Calu3 (cell line): ENCODE data around the gene GSTA5. TPM values are rescaled to one million over a fixed set of nuclear protein-coding genes. Genes with fewer than 3 reads are reported as not detected.
"Not testable (repeated sequence)": the region's sequence is repeated elsewhere in the genome, so short reads cannot be mapped to it uniquely, and the experiment has no call there.

ENCODE experiments used
- BruUV-seq: library from RNA; stranded (reverse); fragments of 400-500 nt; replicated peaks from 2 replicates; lab custom pipeline; 2021; lab: Mats Ljungman, UMichigan
- CTCF ChIA-PET: fragments of 300-600 bp; sonication (Branson Sonifier 250); formaldehyde crosslinking; loops from one replicate; lab custom pipeline; 2022; ENCODE audit warnings: antibody characterized with exemption; lab: Charles Lee
- DNase-seq: peaks from one replicate; pipeline ENCODE4 v3.0.0; 2022
- H3K27ac Mint-ChIP-seq: one replicate; pipeline ENCODE4 v1.8.0; 2022; ENCODE audit warnings: mixed read lengths; ENCODE audit not compliant: unreplicated experiment
- H3K27me3 Mint-ChIP-seq: one replicate; pipeline ENCODE4 v1.8.0; 2022; ENCODE audit warnings: mixed read lengths; ENCODE audit not compliant: unreplicated experiment
- H3K36me3 Mint-ChIP-seq: one replicate; pipeline ENCODE4 v1.8.0; 2022; ENCODE audit warnings: mild to moderate bottlenecking, moderate library complexity, mixed read lengths; ENCODE audit not compliant: insufficient read depth, unreplicated experiment
- H3K4me1 Mint-ChIP-seq: one replicate; pipeline ENCODE4 v1.8.0; 2022; ENCODE audit warnings: mild to moderate bottlenecking, low read depth, mixed read lengths; ENCODE audit not compliant: unreplicated experiment
- H3K4me3 Mint-ChIP-seq: one replicate; pipeline ENCODE4 v1.8.0; 2022; ENCODE audit warnings: mild to moderate bottlenecking, low read depth, moderate library complexity, mixed read lengths; ENCODE audit not compliant: unreplicated experiment
- H3K9me3 Mint-ChIP-seq: one replicate; pipeline ENCODE4 v1.8.0; 2022; ENCODE audit warnings: low read depth, mixed read lengths; ENCODE audit not compliant: unreplicated experiment
- intact Hi-C: fragments of 100-400 bp; cut with micrococcal nuclease; formaldehyde crosslinking; loops from one replicate; pipeline ENCODE4 v1.10.0; 2022; ENCODE audit not compliant: unreplicated experiment
- total RNA-seq: library from RNA; stranded (reverse); gene quantifications from 2 replicates; pipeline ENCODE4 v1.2.3, GENCODE V29; 2022
- TF ChIP-seq, protein P1 (sequence below): fragments of 200-600 bp; IDR thresholded peaks from one replicate; pipeline ENCODE4 v1.8.0; 2022; ENCODE audit warnings: antibody characterized with exemption; ENCODE audit not compliant: unreplicated experiment

GSTA5 gene
- total RNA-seq, 1 experiment from 2014 or later, result not detected

GRCh38 chr6:52821842-52822241 is 18.8 kb downstream of the GSTA5 start:
- intact Hi-C loops, result no loop called here
- peaks cover 50% of the 10 kb centered on the region for H3K27me3 Mint-ChIP-seq
- no peak overlapping the region for H3K27ac Mint-ChIP-seq
- H3K9me3 Mint-ChIP-seq, result peaks cover 3% of the 10 kb centered on the region
- no peak overlapping the region for H3K4me3 Mint-ChIP-seq
- TF ChIP-seq, protein P1, sequence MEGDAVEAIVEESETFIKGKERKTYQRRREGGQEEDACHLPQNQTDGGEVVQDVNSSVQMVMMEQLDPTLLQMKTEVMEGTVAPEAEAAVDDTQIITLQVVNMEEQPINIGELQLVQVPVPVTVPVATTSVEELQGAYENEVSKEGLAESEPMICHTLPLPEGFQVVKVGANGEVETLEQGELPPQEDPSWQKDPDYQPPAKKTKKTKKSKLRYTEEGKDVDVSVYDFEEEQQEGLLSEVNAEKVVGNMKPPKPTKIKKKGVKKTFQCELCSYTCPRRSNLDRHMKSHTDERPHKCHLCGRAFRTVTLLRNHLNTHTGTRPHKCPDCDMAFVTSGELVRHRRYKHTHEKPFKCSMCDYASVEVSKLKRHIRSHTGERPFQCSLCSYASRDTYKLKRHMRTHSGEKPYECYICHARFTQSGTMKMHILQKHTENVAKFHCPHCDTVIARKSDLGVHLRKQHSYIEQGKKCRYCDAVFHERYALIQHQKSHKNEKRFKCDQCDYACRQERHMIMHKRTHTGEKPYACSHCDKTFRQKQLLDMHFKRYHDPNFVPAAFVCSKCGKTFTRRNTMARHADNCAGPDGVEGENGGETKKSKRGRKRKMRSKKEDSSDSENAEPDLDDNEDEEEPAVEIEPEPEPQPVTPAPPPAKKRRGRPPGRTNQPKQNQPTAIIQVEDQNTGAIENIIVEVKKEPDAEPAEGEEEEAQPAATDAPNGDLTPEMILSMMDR, result no peak
- no TSS peak for BruUV-seq
- H3K4me1 Mint-ChIP-seq, result no peaks in the 10 kb centered on the region
- no peaks in the 10 kb centered on the region for H3K36me3 Mint-ChIP-seq
- no peak for DNase-seq
- CTCF ChIA-PET, result no interaction called here

- no TSS peak for BruUV-seq
- Mint-ChIP-seq H3K27ac (no peak overlapping the region), H3K36me3 (no peaks in the 10 kb centered on the region), H3K4me3 (no peak overlapping the region), H3K4me1 (no peaks in the 10 kb centered on the region), H3K9me3 (peaks cover 3% of the 10 kb centered on the region), H3K27me3 (peaks cover 40% of the 10 kb centered on the region)
- no peak for DNase-seq
- CTCF ChIA-PET, result no interaction called here
- TF ChIP-seq, protein P1, result no peak
- intact Hi-C loops, result no loop called here
Measured at GRCh38 chr6:52820198-52820597, 20.4 kb downstream of the GSTA5 start.

DNA sequence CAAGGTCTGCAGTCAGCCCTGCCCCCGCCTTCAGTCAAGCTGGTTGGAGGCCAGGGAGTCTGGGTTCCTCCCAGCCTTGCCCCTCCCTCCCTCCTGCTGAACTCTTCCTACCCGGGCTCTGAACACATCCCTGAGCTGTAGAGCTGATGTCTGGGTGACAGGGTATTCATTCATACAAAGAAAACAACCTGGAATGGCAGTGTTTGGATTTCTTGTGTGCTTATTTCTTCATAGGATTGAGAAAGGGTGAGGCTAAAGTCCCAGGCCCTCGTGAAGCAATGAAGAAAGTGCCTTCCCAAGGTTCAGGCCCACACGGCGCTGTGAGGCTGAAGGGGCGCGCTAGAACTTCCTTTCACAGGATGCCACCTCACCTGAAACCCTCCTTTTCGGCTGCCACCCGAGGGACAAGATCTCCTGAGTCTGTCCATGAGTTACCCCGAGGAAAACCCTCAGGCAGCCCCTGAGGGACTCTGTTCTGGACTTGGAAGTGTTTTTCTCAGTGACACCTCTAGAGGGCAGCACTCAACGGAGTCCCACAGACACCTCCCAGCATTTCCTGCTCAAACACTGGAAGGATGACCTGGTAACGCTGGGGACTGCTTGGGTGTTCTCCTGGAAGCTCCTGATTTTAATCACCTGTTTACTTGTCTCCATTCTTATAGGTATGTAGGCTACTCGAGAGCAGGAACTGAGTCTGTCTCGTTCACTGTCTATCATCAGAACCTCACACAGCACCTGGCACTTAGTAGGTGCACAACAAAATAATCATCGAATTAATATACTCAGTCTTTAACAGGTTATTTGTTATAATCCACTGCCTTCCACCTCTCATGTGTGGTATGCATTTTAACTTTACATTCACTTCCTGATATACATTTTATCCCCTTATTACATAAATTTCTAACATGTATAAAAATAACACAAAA is 25.2 kb downstream of the GSTA5 start:
- H3K36me3 Mint-ChIP-seq, result no peaks in the 10 kb centered on the region
- H3K27me3 Mint-ChIP-seq, result peaks cover 45% of the 10 kb centered on the region
- no TSS peak for BruUV-seq
- intact Hi-C loops, result loop anchor here (2.0 kb wide), 1 partner anchor 181 kb away; no protein-coding TSS in a partner anchor
- CTCF ChIA-PET, result interaction anchor here (0.6 kb wide), 1 partner anchor 878 kb away, joined by 3 read pairs; no protein-coding TSS in a partner anchor
- H3K9me3 Mint-ChIP-seq, result no peaks in the 10 kb centered on the region
- H3K4me1 Mint-ChIP-seq, result no peaks in the 10 kb centered on the region
- no peak overlapping the region for H3K27ac Mint-ChIP-seq
- DNase-seq, result peak; percentile 61
- no peak overlapping the region for H3K4me3 Mint-ChIP-seq
- TF ChIP-seq, protein P1, result peak; percentile 58

GRCh38 chr6:52814545-52814944 is 26.1 kb downstream of the GSTA5 start:
- intact Hi-C loops, result loop anchor here (2.0 kb wide), 1 partner anchor 182 kb away; no protein-coding TSS in a partner anchor
- CTCF ChIA-PET, H3K36me3 Mint-ChIP-seq: not testable (repeated sequence)

DNA sequence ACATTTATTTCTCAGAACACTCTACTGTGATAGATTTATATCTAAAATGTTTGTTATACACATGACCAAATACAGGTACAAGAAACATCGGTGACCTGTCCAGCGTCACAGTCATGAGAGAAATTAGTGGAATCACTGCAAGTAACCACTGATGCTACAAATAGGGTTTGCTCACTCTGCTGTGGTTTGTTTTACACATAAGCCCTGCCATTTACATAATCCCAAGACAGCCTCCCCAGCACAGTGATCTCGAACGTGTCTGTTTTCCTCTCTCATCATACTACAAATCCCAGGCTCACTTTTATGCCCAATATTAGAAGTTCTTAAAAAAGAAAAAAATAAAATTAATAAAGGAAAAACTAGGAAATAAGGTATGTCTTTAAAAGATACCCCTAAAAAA is 30.8 kb downstream of the GSTA5 start:
- H3K36me3 Mint-ChIP-seq, H3K9me3 Mint-ChIP-seq, H3K4me3 Mint-ChIP-seq, CTCF ChIA-PET, DNase-seq, BruUV-seq, H3K4me1 Mint-ChIP-seq, intact Hi-C loops, H3K27ac Mint-ChIP-seq: not testable (repeated sequence)
- peaks cover 76% of the 10 kb centered on the region for H3K27me3 Mint-ChIP-seq

More at GRCh38 chr6:52814545-52814944, 26.1 kb downstream of the GSTA5 start:
- not testable (repeated sequence) for H3K9me3 Mint-ChIP-seq, H3K4me1 Mint-ChIP-seq, H3K4me3 Mint-ChIP-seq, BruUV-seq, DNase-seq, H3K27ac Mint-ChIP-seq
- H3K27me3 Mint-ChIP-seq, result peaks cover 36% of the 10 kb centered on the region
